ENCODE data around the gene FCRLB.

Gene FCRLB

DNA sequence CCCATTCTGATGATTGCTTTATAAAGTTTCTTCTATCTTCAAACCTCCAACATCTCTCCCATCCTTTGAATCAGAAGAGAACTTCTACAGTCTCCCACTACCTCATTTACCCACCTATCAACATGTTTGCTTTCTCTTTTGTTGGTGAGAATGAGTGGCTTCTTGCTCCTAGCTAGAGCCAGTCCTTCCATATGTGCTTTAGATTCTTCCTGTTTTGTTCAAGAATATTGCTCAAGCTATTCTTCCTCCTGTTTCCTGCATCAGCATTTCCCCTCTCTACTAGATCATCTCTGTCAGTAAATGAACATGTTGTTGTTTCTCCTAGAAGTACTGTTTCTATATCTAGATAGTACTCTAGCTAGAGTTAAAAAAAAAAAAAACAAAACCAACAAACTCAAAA, 51.1 kb downstream of the FCRLB start:
- H3K4me3 ChIP-seq (ENCODE audit: low read depth, low read length): no peak overlapping the region
- in situ Hi-C loops (cut with HindIII; ENCODE audit: low sequenced_read_pairs): no loop called here
- DNase-seq (ENCODE audit: low read depth): no peak
- TF ChIP-seq, protein P1, sequence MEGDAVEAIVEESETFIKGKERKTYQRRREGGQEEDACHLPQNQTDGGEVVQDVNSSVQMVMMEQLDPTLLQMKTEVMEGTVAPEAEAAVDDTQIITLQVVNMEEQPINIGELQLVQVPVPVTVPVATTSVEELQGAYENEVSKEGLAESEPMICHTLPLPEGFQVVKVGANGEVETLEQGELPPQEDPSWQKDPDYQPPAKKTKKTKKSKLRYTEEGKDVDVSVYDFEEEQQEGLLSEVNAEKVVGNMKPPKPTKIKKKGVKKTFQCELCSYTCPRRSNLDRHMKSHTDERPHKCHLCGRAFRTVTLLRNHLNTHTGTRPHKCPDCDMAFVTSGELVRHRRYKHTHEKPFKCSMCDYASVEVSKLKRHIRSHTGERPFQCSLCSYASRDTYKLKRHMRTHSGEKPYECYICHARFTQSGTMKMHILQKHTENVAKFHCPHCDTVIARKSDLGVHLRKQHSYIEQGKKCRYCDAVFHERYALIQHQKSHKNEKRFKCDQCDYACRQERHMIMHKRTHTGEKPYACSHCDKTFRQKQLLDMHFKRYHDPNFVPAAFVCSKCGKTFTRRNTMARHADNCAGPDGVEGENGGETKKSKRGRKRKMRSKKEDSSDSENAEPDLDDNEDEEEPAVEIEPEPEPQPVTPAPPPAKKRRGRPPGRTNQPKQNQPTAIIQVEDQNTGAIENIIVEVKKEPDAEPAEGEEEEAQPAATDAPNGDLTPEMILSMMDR (IDR thresholded peaks at IDR 0.05; ENCODE audit: low read depth, low read length, missing control alignments): no peak

DNA sequence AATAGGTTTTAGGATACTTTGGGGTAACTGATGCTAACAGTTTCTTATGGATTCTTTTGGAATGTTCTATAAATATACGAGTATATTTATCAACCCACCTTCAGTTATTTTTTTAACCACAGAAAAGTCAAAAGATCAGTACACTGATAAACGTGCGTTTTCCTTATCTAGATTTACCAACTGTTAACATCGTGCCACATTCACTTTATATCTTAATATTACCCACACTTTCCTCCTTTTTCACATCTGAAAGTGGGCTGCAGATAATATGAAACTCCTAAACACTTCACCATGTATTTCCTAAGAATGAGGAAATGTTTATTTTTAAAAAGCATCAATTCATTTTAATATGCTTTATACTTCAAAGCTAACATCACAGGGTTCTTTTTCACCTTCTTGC, 52.4 kb downstream of the FCRLB start:
- no peak for DNase-seq (ENCODE audit: low read depth)
- TF ChIP-seq, protein P1 (IDR thresholded peaks at IDR 0.05; ENCODE audit: low read depth, low read length, missing control alignments): no peak
- in situ Hi-C loops (cut with HindIII; ENCODE audit: low sequenced_read_pairs): no loop called here
- H3K4me3 ChIP-seq (ENCODE audit: low read depth, low read length): no peak overlapping the region

DNA sequence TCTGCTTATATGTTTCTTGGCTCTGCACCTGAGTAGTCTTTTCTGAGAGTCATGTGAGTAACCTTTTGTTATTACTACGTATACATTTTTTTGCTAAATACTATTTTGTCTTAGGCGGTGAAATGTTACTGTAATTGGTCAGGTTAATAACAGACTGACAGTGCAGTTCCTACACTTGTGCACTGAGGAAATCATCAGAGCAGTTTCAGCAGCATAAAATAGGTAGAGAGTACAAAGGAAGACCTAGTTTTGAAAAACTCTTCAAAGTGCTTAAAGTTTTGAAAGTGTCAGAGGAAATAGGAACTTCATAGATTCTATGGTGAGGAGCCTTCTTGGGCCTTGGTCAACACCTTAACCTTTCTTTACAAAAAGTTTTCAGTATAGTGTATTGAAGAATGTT, 55.9 kb downstream of the FCRLB start:
- in situ Hi-C loops (cut with HindIII; ENCODE audit: low sequenced_read_pairs): no loop called here
- TF ChIP-seq, protein P1 (IDR thresholded peaks at IDR 0.05; ENCODE audit: low read depth, low read length, missing control alignments): no peak
- no peak overlapping the region for H3K4me3 ChIP-seq (ENCODE audit: low read depth, low read length)
- DNase-seq (ENCODE audit: low read depth): no peak

Measured in astrocyte of the cerebellum (primary cell).